Ovary (tissue), 3 donors: ENCODE results near the gene CAPN5.

Source experiments
- EP300 ChIP-seq: sonication (generic); formaldehyde crosslinking; IDR thresholded peaks from one replicate; pipeline ENCODE4 v1.6.1; 2017; ENCODE audit warnings: antibody characterized with exemption
- TF ChIP-seq, protein P1 (sequence below), 3 donors: fragments of 450-650 bp in 2 of 3; fragments of 200-600 bp in 1 of 3; IDR thresholded peaks; one replicate each; pipeline versions ENCODE4 v1.5.1 to v1.8.0; 2016 to 2022; ENCODE audit warnings: antibody characterized with exemption in 3 of 3, mild to moderate bottlenecking in 1 of 3
- donor health status: DM: no; HTN: no; CAD: no.

DNA sequence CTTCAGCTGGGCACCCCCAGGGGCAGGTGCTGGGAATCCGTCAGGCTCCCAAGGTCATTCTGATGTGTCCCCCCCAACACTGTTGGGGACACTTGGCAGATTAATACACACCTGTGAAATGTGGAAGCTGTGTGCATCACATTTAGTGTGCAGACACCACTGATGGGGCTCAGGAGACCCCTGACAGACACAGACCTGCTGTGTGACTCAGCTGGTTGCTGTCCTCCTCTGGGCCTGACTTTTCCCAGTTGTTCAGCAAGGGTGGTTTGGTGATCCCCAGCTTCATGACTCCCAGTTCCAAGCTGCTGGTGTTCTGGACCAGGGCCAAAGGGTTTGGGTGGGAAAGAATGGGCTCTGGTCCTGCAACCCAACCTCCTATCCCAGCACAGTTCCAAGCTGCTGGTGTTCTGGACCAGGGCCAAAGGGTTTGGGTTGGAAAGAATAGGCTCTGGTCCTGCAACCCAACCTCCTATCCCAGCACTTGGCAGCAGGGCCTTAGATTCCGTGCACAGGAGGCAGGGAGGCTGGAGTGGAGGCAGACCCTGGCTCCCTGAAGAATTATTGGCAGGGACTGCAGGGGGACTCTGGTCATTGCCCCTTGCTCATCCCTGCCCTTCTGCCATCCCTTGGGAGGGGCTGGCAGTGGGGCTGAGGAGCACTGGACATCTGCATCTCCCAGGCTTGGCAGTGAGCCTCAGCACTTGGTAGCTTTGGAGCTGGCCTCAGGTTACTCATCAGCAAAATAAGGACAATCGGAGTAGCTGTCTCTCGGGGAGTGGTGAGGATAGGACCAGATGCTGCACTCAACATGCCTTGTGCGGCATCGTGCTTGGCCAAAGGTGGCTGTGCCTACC lies 27.4 kb downstream of the CAPN5 start:
- TF ChIP-seq, protein P1, sequence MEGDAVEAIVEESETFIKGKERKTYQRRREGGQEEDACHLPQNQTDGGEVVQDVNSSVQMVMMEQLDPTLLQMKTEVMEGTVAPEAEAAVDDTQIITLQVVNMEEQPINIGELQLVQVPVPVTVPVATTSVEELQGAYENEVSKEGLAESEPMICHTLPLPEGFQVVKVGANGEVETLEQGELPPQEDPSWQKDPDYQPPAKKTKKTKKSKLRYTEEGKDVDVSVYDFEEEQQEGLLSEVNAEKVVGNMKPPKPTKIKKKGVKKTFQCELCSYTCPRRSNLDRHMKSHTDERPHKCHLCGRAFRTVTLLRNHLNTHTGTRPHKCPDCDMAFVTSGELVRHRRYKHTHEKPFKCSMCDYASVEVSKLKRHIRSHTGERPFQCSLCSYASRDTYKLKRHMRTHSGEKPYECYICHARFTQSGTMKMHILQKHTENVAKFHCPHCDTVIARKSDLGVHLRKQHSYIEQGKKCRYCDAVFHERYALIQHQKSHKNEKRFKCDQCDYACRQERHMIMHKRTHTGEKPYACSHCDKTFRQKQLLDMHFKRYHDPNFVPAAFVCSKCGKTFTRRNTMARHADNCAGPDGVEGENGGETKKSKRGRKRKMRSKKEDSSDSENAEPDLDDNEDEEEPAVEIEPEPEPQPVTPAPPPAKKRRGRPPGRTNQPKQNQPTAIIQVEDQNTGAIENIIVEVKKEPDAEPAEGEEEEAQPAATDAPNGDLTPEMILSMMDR (IDR thresholded peaks at IDR 0.05): no peak
- TF ChIP-seq EP300: no peak
